Measurements from ENCODE around the gene TMEM253.

The TMEM253 gene

GRCh38 chr14:21106176-21106497, 5.3 kb downstream of the TMEM253 start:
- no peak for FAIRE-seq

GRCh38 chr14:21106498-21107282, 5.8 kb downstream of the TMEM253 start:
- FAIRE-seq, result no peak

DNA sequence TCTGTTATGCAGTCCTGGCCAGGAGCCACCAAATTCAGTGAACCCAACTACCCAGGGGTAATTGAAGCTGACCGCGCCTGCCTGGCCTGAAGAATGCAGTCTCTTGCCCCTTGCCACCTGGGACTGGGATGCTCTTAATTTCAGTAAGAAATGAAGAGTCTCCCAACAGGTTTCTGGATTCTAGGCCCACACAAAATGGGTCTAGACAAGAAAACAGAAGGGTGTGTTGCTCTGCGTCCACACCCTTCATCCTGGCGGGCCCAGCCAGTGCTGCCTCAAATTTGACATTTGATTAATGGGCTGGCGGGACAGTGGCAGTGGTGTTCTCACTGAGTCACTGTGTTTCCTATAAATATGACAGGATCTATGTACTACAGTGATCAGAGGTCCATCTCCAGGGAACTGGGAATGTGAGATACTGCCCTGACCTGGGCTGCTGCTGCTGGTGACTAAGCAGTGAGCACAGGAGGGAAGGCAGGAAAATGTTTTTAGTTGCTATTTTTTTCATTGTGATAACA, 6.5 kb downstream of the TMEM253 start:
- FAIRE-seq, result no peak

DNA sequence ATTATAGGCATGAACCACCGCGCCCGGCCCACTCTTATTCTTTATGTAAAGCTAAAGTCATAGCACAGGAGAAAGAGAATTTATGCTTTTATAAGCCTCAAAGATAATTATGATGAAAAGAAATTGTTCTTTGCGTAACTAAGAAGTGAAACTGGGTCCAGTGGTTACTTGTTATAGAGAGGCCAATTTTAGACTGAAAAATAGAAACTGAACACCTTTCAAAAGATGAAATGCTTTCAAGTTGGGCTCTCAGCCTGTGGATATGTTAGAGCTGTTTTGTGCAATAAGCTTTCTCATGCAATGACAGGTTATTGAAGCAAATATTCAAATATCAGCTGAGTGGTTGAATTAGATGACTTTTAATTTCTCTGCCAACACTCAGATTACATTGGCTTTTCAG, 7.9 kb downstream of the TMEM253 start:
- FAIRE-seq, result no peak

DNA sequence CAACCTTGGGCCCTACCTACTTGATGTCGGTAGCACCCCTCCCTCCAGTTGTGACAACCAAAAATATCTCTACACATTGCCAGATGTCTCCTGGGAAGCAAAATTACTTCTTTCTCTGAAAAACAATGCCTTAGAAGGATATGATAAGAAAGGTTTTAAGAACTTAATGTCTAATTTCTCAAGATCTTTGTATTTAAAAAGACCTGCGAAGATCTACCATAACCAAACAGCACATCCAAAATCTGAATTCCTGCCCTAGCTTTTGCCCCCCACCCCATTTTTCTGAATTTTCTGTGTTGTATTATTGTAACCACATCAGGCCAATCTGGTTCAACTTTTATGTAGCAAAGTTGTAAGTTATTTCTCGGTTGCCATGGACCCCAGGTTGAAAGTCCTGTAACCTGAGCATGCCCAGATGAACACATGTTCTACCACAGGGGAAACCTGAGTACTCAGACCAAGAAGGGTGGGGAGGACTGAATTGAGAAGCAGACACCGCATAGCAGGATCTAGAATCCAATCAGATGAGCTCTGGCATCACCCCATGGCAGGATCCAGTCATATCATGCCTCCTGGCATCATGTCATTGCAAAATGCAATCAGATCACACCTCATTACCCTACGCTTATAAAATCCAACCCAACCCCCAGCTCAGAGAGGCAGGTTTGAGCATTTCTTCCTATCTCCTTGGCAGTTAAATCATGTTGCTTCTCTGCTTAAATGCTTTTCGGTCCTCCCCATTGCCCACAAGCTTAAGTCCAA, 8.7 kb downstream of the TMEM253 start:
- FAIRE-seq, result no peak

DNA sequence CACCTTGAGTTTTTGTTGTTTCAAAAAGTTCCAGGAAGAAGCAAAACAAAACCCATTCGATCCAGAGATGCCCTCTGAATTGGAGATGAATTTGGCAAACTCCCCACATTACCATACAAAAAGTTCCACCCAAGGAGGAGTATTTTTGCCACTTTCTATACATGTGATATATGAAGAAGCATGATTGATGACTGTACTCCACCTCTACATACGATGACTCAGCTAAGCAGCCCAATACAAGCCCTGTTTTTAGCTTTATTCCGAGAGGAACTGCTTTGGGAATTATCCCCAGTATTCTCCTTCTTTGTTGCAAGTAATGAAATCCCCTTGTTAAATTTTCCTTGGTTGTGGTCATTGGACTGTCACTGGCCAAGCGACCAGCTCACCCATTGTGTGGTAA, 11.4 kb downstream of the TMEM253 start:
- no peak for FAIRE-seq

GRCh38 chr14:21113369-21113768, 12.5 kb downstream of the TMEM253 start:
- FAIRE-seq, result no peak

DNA sequence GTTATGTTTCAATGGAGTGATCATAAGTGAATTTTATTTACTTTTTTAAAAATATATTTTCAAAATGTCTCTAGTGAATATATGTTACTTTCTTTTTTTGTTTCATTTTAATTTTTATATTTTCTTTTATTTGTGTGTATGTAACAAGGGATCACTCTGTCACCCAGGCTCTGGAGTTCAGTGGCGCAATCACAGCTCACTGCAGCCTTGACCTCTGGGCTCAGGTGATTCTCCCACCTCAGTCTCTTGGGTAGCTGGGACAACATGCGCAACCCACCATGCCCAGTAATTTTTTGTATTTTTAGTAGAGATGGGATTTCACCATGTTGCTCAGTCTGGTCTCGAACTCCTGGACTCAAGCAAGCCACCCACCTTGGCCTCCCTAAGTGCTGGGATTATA, 18.1 kb downstream of the TMEM253 start:
- peak; percentile 35 for FAIRE-seq

- no peak for FAIRE-seq
Observed at GRCh38 chr14:21120686-21121085, 19.8 kb downstream of the TMEM253 start.

DNA sequence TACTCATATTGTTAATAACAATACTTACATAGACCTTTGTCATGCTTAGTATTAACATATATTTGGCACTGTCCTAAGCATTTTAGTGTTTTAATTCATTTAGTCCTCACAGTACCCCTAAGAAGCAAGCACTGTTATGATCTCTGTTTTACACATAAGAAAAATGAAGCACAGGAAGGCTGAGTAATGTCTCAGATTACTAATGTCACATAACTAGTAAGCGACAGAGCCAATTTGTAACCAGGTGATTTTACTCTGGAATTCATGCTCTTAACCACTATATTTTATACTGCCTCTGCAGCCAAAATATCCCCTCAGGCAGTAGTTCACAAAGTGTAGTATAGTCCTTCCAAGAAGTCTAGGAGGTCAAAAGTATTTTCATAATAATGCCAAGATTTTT, 20.3 kb downstream of the TMEM253 start:
- no peak for FAIRE-seq

DNA sequence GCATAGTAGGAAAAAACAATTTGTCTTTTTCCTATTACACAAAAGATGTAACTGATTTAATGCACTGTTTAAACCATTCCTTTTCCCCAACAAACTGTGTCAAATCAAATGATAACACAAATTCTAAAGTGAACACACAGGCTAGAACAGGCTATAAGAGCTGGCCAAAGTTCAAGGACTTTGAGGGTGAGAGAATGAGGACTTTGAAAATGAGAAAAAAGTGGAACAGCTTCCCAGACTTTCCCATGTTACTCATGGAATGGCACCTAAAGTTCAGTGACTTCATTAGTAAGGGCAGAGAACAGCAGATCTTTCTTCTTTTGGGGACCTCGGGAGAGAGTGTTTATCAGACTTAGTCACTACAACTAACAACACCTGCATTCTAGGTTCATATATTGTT, 22.6 kb downstream of the TMEM253 start:
- no peak for FAIRE-seq

DNA sequence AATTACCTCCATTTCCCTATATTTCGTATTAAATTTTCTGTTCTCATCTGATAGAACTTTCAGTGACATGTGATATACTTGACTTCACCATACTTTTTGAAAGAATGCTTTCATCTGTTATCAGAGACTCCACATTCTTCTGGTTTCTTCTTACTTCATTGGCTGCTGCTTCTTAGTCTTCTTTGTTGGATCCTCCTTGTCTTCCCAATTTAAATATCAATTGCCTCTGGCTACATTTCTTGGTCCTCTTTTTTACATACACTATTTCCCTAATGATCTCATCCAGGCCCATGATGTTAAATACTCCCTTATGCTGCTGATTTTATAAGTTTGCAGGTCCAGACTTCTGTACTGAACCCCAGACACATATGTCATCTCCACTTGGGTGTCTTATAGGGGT, 33.0 kb downstream of the TMEM253 start:
- FAIRE-seq, result no peak

DNA sequence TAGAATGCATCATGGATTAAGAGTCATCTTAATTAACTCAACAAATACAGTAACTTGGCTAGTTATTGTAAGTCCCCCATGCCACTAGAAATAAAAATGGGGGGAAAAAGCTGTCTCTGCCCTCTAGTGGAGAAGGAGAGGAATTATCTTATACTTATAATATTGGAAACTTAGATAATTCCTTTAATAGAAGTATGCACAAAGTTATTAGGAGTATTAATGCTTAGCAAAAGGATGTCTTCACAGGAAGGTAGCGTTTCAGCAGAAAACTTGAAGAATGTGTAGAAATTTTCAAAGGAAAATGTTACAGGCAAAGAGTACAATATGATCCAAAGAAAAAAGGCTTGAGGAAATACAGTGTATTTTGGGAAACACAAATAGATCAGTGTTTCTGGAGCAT, 35.2 kb downstream of the TMEM253 start:
- peak; percentile 90 for FAIRE-seq

DNA sequence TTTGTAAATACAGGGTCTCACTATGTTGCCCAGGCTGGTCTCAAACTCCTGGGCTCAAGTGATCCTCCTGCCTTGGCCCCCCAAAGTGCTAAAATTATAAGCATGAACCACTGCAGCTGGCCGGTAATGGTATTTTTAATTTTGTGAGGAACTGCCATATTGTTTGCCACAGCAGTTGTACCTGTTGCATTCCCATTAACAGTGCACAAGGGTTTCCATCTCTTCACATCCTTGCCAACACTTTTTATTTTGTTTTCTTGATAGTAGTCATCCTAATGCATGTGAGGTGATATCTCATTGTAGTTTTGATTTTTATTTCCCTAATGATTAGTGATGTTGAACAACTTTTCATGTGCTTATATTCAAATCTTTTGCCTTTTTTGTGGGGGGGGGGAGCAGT, 41.5 kb downstream of the TMEM253 start:
- no peak for FAIRE-seq

DNA sequence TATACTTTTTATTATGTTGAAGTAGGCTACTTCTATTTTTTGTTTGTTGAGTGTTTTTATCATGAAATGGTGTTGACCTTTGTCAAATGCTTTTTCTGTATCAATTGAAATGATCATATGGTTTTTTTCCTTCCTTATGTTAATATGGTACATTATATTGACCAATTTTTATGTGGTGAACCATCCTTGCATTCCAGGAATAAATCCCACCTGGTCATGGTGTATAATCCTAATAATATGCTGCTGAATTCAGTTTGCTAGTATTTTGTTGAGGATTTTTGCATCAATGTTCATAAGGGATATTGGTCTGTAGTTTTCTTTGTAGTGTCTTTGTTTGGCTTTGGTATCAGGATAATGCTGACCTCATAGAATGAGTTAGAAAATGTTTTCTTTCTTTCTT, 44.6 kb downstream of the TMEM253 start:
- no peak for FAIRE-seq

DNA sequence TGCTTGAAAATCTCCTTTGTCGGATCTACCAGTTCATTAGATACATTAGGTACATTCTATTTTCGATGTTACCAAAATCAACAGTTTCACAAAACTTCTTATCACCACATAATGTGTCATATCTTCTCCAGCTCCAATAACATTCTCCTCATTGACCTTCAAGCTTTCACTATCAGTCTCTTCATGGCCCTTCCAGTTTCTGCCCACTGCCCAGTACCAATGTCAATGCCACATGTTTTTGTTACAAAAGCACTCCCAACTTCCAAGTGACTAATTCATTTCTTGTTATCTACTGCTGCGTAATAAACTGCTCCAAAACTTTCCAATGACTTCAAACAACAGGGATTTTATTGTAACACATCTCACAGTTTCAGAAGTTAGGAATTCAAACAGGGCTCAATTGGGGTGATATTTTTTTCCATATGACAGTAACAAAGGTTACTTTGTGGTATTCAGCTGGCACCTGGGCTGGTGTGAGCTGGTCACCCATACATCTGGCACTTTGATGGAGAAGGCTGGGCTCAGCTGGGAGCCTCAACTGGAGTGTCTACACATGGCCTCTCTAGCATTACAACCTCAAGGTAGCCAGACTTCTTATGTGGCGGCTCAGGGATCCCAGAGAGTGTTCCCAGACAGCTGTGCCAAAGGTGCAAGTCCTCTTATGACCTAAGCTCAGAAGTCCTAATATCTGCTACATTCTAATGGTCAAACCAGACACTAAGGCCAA, 48.9 kb downstream of the TMEM253 start:
- no peak for FAIRE-seq
